H1 (cell line): ENCODE measurements around the gene RASGEF1B.

ENCODE experiments used
- ATF2 ChIP-seq: IDR thresholded peaks from 2 replicates; pipeline ENCODE4 v1.6.1; 2012; ENCODE audit warnings: low read length, inconsistent platforms
- EZH2 ChIP-seq: fragments of 200-600 bp; sonication (generic); IDR thresholded peaks from 2 replicates; pipeline ENCODE4 v1.7.1; 2012; ENCODE audit warnings: low read depth, mild to moderate bottlenecking, moderate library complexity, low read length, inconsistent platforms; ENCODE audit not compliant: severe bottlenecking
- HDAC2 ChIP-seq, 2 experiments: fragments of 300-600 bp in 1 of 2; sonication (generic) in 1 of 2; IDR thresholded peaks; 2 replicates each; pipeline ENCODE4 v1.6.1; 2011 to 2012; ENCODE audit warnings: low read depth in 2 of 2, low read length in 2 of 2, mild to moderate bottlenecking in 2 of 2, moderate library complexity in 2 of 2, borderline replicate concordance in 1 of 2, inconsistent platforms in 1 of 2
- JUN ChIP-seq: IDR thresholded peaks from 2 replicates; pipeline ENCODE4 v1.6.1; 2011; ENCODE audit warnings: low read depth, mild to moderate bottlenecking, improper control_type of control experiment, low read length
- POLR2A ChIP-seq, 2 experiments: IDR thresholded peaks; 1 replicate in 1 of 2; 2 replicates in 1 of 2; pipeline ENCODE4 v1.6.1; 2011; ENCODE audit warnings: low read depth in 2 of 2, low read length in 2 of 2, mild to moderate bottlenecking in 2 of 2; ENCODE audit errors: control extremely low read depth in 1 of 2
- RAD21 ChIP-seq, 2 experiments: IDR thresholded peaks in 1 of 2; conservative IDR thresholded peaks in 1 of 2; 2 replicates each; pipeline ENCODE4 v1.6.1; 2011; ENCODE audit warnings: low read depth in 2 of 2, low read length in 2 of 2, improper control_type of control experiment in 1 of 2, inconsistent platforms in 1 of 2, mild to moderate bottlenecking in 1 of 2, moderate library complexity in 1 of 2
- RFX5 ChIP-seq: IDR thresholded peaks from 2 replicates; pipeline ENCODE4 v1.6.1; 2011; ENCODE audit warnings: low read depth, low read length, improper control_type of control experiment, borderline replicate concordance
- YY1 ChIP-seq: IDR thresholded peaks from 2 replicates; pipeline ENCODE4 v1.6.1; 2011; ENCODE audit warnings: low read depth, mild to moderate bottlenecking, low read length
- ZNF274 ChIP-seq: IDR thresholded peaks from 2 replicates; pipeline ENCODE4 v1.7.0; 2012; ENCODE audit warnings: low read length, borderline replicate concordance; ENCODE audit errors: extremely low read depth
- TF ChIP-seq, protein P1 (sequence below), 3 experiments: IDR thresholded peaks; 1 replicate in 2 of 3; 2 replicates in 1 of 3; pipeline versions ENCODE4 v1.5.1 to v1.6.1; 2011; ENCODE audit warnings: low read length in 3 of 3, mild to moderate bottlenecking in 3 of 3, inconsistent platforms in 2 of 3, low read depth in 1 of 3, moderate library complexity in 1 of 3; ENCODE audit not compliant: insufficient read depth in 1 of 3; ENCODE audit errors: control extremely low read depth in 1 of 3

GRCh38 chr4:81449015-81449414, 22.7 kb downstream of the RASGEF1B start:
- TF ChIP-seq POLR2A (IDR thresholded peaks at IDR 0.05; ENCODE audit: control extremely low read depth in 1 of 2, low read depth in 2 of 2, low read length in 2 of 2) (no peak), HDAC2 (IDR thresholded peaks at IDR 0.05; ENCODE audit: borderline replicate concordance in 1 of 2, low read depth in 2 of 2, low read length in 2 of 2) (no peak), JUN (no peak), ATF2 (no peak), RAD21 (IDR thresholded peaks at IDR 0.05 in 1 of 2, conservative IDR thresholded peaks at IDR 0.05 in 1 of 2; ENCODE audit: low read depth in 2 of 2, low read length in 2 of 2) (no peak), RFX5 (no peak), EZH2 (no peak), YY1 (no peak), ZNF274 (no peak)
- TF ChIP-seq, protein P1, sequence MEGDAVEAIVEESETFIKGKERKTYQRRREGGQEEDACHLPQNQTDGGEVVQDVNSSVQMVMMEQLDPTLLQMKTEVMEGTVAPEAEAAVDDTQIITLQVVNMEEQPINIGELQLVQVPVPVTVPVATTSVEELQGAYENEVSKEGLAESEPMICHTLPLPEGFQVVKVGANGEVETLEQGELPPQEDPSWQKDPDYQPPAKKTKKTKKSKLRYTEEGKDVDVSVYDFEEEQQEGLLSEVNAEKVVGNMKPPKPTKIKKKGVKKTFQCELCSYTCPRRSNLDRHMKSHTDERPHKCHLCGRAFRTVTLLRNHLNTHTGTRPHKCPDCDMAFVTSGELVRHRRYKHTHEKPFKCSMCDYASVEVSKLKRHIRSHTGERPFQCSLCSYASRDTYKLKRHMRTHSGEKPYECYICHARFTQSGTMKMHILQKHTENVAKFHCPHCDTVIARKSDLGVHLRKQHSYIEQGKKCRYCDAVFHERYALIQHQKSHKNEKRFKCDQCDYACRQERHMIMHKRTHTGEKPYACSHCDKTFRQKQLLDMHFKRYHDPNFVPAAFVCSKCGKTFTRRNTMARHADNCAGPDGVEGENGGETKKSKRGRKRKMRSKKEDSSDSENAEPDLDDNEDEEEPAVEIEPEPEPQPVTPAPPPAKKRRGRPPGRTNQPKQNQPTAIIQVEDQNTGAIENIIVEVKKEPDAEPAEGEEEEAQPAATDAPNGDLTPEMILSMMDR (IDR thresholded peaks at IDR 0.05; ENCODE audit: control extremely low read depth in 1 of 3, insufficient read depth in 1 of 3, low read depth in 1 of 3, low read length in 3 of 3), result no peak
